IPS-20b (cell line): ENCODE measurements around the gene TCF4.

ENCODE experiments used
- H3K27ac ChIP-seq: one replicate; pipeline ENCODE4 v1.5.1; 2013; ENCODE audit warnings: low read length
- H3K27me3 ChIP-seq: 2 replicates; pipeline ENCODE4 v1.6.1; 2013; ENCODE audit warnings: mild to moderate bottlenecking, low read length, inconsistent platforms; ENCODE audit not compliant: insufficient read depth
- H3K36me3 ChIP-seq: 2 replicates; pipeline ENCODE4 v1.6.1; 2013; ENCODE audit warnings: low read depth, mild to moderate bottlenecking, inconsistent platforms, low read length, moderate library complexity; ENCODE audit not compliant: insufficient read depth
- H3K4me1 ChIP-seq: 2 replicates; pipeline ENCODE4 v1.6.1; 2013; ENCODE audit warnings: mild to moderate bottlenecking, control low read depth, inconsistent platforms, low read length, moderate library complexity; ENCODE audit not compliant: insufficient read depth
- H3K4me3 ChIP-seq: 2 replicates; pipeline ENCODE4 v1.5.1; 2013; ENCODE audit warnings: mild to moderate bottlenecking, low read length, inconsistent platforms
- H3K9ac ChIP-seq: 2 replicates; pipeline ENCODE4 v1.6.1; 2013; ENCODE audit warnings: low read depth, mild to moderate bottlenecking, inconsistent platforms, low read length, moderate library complexity
- H3K9me3 ChIP-seq: 2 replicates; pipeline ENCODE4 v1.6.1; 2013; ENCODE audit warnings: mild to moderate bottlenecking, low read depth, low read length, inconsistent platforms; ENCODE audit not compliant: insufficient read depth

TCF4 gene

GRCh38 chr18:55447672-55448018 lies 140.3 kb downstream of the TCF4 start:
- no peak overlapping the region for H3K9ac ChIP-seq
- H3K36me3 ChIP-seq: peaks cover 9% of the 10 kb centered on the region; the same call in 1 of the 2 replicates
- H3K27me3 ChIP-seq: no peaks in the 10 kb centered on the region
- H3K27ac ChIP-seq: no peak overlapping the region
- H3K4me3 ChIP-seq: no peak overlapping the region
- peaks cover 6% of the 10 kb centered on the region; the same call in 1 of the 2 replicates for H3K4me1 ChIP-seq
- peaks cover 10% of the 10 kb centered on the region; the same call in 1 of the 2 replicates for H3K9me3 ChIP-seq

DNA sequence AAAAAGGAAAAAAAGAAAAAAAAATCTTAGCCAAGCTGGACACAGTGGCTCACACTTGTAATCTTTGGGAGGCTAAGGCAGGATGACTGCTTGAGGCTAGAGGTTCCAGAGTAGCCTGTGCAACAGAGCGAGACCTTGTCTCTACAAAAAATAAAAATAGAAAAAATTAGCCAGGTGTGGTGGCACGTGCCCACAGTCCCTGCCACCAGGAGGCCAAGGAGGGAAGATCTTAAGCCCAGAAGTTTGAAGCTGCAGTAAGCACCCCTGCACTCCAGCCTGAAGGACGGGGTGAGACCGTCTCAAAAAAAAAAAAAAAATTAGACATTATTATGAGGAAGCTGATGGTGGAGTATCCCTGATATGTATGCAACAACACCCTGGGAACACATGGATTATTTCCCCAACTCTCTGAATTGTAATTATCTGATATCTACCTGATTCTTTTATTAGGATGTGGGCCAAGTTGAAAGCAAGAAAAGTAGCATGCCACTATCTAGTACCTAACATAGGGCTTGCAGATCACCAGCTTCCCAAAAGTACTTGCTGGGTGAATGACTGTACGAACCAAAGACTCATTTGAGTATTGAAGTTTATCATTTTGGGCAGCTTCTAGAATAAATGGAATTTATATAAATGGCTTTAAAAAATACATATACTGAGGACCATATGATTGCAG lies 140.9 kb downstream of the TCF4 start:
- peaks cover 9% of the 10 kb centered on the region; the same call in 1 of the 2 replicates for H3K36me3 ChIP-seq
- no peaks in the 10 kb centered on the region for H3K27me3 ChIP-seq
- H3K9me3 ChIP-seq: peaks cover 10% of the 10 kb centered on the region; the same call in 1 of the 2 replicates
- peaks cover 11% of the 10 kb centered on the region; the same call in 1 of the 2 replicates for H3K4me1 ChIP-seq
- no peak overlapping the region for H3K9ac ChIP-seq
- no peak overlapping the region for H3K4me3 ChIP-seq
- H3K27ac ChIP-seq: no peak overlapping the region

DNA sequence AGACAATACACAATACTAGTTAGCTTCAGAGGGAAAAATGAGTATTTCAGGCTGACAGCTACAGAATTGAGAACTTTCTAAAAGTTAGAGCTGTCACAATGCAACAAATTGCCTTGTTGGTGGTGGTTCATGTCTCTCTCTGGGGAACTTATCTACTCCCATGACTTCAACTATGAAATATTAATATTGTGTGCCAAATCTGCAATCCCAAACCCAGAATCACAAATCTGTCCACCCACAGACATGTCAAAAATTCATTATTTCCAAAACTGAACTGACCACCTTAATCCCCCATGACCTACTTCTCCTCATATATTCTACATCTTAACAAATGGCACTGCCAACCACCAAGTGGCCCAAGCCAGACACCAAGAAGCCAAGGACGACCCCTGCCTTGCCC lies 143.5 kb downstream of the TCF4 start:
- H3K27me3 ChIP-seq: no peaks in the 10 kb centered on the region
- H3K4me1 ChIP-seq: peaks cover 32% of the 10 kb centered on the region
- no peak overlapping the region for H3K27ac ChIP-seq
- H3K9ac ChIP-seq: no peak overlapping the region
- H3K36me3 ChIP-seq: peaks cover 9% of the 10 kb centered on the region; the same call in 1 of the 2 replicates
- H3K4me3 ChIP-seq: no peak overlapping the region
- peaks cover 10% of the 10 kb centered on the region; the same call in 1 of the 2 replicates for H3K9me3 ChIP-seq

DNA sequence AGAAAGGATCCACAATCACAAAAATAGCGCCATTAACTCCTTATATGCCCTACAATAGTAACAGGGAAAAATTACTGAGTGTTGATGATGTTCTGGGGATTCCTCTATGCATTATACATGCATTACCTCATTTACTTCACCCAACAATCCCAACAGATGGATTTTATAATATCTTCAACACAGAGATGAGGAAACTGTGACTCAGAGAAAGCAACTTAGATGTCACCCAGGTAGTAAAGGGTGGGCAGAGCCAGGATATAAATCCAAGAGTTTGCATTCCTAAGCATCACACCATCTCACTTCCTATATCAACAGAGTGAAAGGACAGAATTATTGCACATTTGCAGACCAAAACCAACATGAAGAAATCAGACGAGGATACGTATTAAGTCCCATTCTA lies 144.2 kb downstream of the TCF4 start:
- Histone ChIP-seq H3K4me1 (peaks cover 37% of the 10 kb centered on the region), H3K9me3 (peaks cover 10% of the 10 kb centered on the region; the same call in 1 of the 2 replicates), H3K9ac (no peak overlapping the region), H3K36me3 (peaks cover 9% of the 10 kb centered on the region; the same call in 1 of the 2 replicates), H3K27ac (no peak overlapping the region), H3K27me3 (no peaks in the 10 kb centered on the region), H3K4me3 (no peak overlapping the region)

- Histone ChIP-seq H3K27ac (no peak overlapping the region), H3K9ac (no peak overlapping the region), H3K36me3 (peaks cover 9% of the 10 kb centered on the region; the same call in 1 of the 2 replicates), H3K4me3 (no peak overlapping the region), H3K27me3 (no peaks in the 10 kb centered on the region), H3K9me3 (peaks cover 10% of the 10 kb centered on the region; the same call in 1 of the 2 replicates), H3K4me1 (peaks cover 45% of the 10 kb centered on the region)
These were observed 145.4 kb downstream of the TCF4 start for GRCh38 chr18:55442561-55442960.

DNA sequence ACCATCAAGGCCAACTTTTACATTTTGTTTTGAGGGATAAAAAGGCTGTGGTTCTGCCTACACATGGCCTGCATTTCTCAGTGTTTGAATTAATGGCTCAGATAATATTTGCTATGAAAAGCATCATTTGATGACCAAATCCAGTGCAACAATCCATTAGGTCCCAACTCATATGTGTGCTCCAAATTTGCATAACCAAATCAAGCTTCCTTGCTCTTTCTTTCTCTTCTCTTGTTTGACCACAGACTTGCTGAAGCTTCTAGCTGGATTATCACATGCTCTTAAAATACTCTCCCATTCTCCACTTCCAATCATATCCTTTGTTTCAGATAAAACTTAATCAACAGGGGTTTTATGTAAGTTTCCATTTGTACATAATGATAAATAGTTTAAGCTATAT lies 147.0 kb downstream of the TCF4 start:
- no peak overlapping the region for H3K9ac ChIP-seq
- peaks cover 4% of the 10 kb centered on the region; the same call in 1 of the 2 replicates for H3K36me3 ChIP-seq
- H3K27ac ChIP-seq: no peak overlapping the region
- H3K9me3 ChIP-seq: peaks cover 5% of the 10 kb centered on the region; the same call in 1 of the 2 replicates
- H3K4me3 ChIP-seq: no peak overlapping the region
- H3K27me3 ChIP-seq: no peaks in the 10 kb centered on the region
- H3K4me1 ChIP-seq: peaks cover 45% of the 10 kb centered on the region

DNA sequence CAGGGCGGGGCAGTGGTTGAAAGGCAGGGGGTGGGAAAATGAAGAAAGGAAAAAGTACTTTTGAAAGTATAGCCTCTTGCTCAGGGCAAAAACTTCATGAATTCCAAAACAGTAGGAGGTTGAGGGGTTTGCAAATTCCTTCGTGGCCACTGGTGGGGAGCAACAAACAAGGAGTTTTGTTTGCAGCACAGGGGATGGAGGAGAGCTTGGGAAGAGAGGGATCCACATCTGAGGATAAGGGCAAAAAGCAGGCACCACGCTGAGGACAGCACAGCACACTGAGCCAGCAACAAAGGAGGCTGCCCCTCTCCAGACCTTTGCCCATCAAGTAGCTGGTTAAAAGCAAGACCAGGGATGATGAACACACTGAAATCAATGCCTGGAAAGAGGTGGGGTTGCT lies 148.9 kb downstream of the TCF4 start:
- Histone ChIP-seq H3K9ac (peak overlapping the region; percentile 14; the same call in 1 of the 2 replicates), H3K36me3 (no peaks in the 10 kb centered on the region)

GRCh38 chr18:55435592-55435991 lies 152.4 kb downstream of the TCF4 start:
- H3K4me1 ChIP-seq: peaks cover 21% of the 10 kb centered on the region; the same call in 1 of the 2 replicates
- H3K36me3 ChIP-seq: no peaks in the 10 kb centered on the region
- no peak overlapping the region for H3K4me3 ChIP-seq
- H3K27ac ChIP-seq: no peak overlapping the region
- H3K9me3 ChIP-seq: no peaks in the 10 kb centered on the region
- no peak overlapping the region for H3K9ac ChIP-seq
- no peaks in the 10 kb centered on the region for H3K27me3 ChIP-seq

More for the DNA sequence above, 148.9 kb downstream of the TCF4 start:
- Histone ChIP-seq H3K4me3 (peak overlapping the region; percentile 38; the same call in 1 of the 2 replicates), H3K9me3 (no peaks in the 10 kb centered on the region), H3K4me1 (peaks cover 45% of the 10 kb centered on the region), H3K27me3 (no peaks in the 10 kb centered on the region), H3K27ac (no peak overlapping the region)

DNA sequence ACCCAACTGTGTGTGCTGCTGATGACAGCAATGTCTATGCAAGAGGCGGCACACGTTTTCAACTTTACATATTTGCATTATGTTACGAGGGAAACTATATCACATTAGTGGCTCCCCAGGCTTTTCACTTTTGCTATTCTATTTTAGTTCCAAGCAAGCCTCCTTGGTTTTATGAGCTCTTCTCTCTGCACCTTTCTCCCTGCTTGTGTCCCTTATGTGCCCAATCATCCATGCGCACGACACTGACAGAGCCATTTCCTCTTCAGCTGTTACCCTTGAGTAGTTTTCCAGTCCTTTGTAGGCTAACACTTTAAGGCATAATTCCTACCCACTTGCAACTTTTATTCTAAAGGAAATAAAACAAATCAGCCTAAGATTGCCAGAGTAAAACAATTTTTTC lies 154.3 kb downstream of the TCF4 start:
- H3K4me1 ChIP-seq: peaks cover 7% of the 10 kb centered on the region; the same call in 1 of the 2 replicates
- H3K27ac ChIP-seq: no peak overlapping the region
- H3K9me3 ChIP-seq: no peaks in the 10 kb centered on the region
- H3K36me3 ChIP-seq: no peaks in the 10 kb centered on the region
- no peak overlapping the region for H3K4me3 ChIP-seq
- H3K27me3 ChIP-seq: no peaks in the 10 kb centered on the region
- H3K9ac ChIP-seq: no peak overlapping the region

DNA sequence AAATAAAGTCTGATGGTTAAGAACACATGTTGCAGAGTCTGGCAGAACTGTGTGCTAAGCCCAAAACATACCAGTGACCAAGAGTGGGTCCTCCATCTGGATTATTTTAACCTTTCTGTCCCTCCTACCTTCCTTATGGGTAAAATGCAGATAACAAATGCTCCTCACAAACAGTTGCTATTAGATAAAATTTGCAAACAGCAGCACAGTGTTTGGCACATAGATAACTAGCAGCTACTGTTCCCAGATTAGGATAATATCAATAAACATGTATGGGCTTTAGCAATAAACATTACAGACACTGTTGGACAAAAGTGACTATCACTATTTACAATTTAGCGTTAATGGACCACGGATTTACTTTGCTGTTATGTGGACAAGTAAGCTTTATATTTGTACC lies 154.9 kb downstream of the TCF4 start:
- H3K27ac ChIP-seq: no peak overlapping the region
- no peaks in the 10 kb centered on the region for H3K9me3 ChIP-seq
- H3K36me3 ChIP-seq: no peaks in the 10 kb centered on the region
- H3K4me1 ChIP-seq: peaks cover 6% of the 10 kb centered on the region; the same call in 1 of the 2 replicates
- H3K27me3 ChIP-seq: no peaks in the 10 kb centered on the region
- H3K4me3 ChIP-seq: no peak overlapping the region
- no peak overlapping the region for H3K9ac ChIP-seq

GRCh38 chr18:55432307-55433040 lies 155.5 kb downstream of the TCF4 start:
- Histone ChIP-seq H3K9me3 (no peaks in the 10 kb centered on the region), H3K36me3 (no peaks in the 10 kb centered on the region), H3K9ac (no peak overlapping the region), H3K27me3 (no peaks in the 10 kb centered on the region), H3K4me3 (no peak overlapping the region), H3K27ac (no peak overlapping the region), H3K4me1 (peaks cover 4% of the 10 kb centered on the region; the same call in 1 of the 2 replicates)
